GM18517 (cell line): ENCODE data around the gene GPR15.

Experiments
- ATAC-seq: cut with Tn5 transposase; IDR thresholded peaks from one replicate; pipeline ENCODE4 v1.9.1; 2021; ENCODE audit warnings: mild to moderate bottlenecking, moderate library complexity; ENCODE audit not compliant: unreplicated experiment

The GPR15 gene

GRCh38 chr3:98582042-98582441, 50.3 kb downstream of the GPR15 start:
- no peak for ATAC-seq

- ATAC-seq: no peak
Measured at GRCh38 chr3:98583766-98584165, 52.0 kb downstream of the GPR15 start.
